ENCODE results near the gene PRICKLE1. TPM values are rescaled to one million over a fixed set of nuclear protein-coding genes. Genes with fewer than 3 reads are reported as not detected.

PRICKLE1 gene
- total and polyA plus RNA-seq, 10 of the 15 experiments (the other 5 are each of a cell fraction or from before 2014, with no cell fraction given): 0.47 to 2.8 (median 0.86) TPM

- TF ChIP-seq MTA3 (IDR thresholded peaks at IDR 0.05; ENCODE audit: borderline replicate concordance, low read length): no peak
These were observed 24.6 kb downstream of the PRICKLE1 start (continued) for GRCh38 chr12:42564996-42565395.

- in situ Hi-C loops (cut with MboI): no loop called here
- no peak overlapping the region for H3K4me3 ChIP-seq
- intact Hi-C loops (cut with micrococcal nuclease; ENCODE audit: unreplicated experiment): loop anchor here (10.0 kb wide), 1 partner anchor 1290 kb away; no protein-coding TSS in a partner anchor
- no peaks in the 10 kb centered on the region for H4K20me1 ChIP-seq (ENCODE audit: control insufficient read depth, insufficient read depth)
- no peak for DNase-seq (ENCODE audit: low read depth, low spot score)
- ChIA-PET RAD21 (ENCODE audit: unreplicated experiment) (no interaction called here), POLR2A (no interaction called here), SMC1A (ENCODE audit: uncharacterized antibody, unreplicated experiment) (interaction anchor here (1.0 kb wide), 1 partner anchor 80 kb away, joined by 4 read pairs; no protein-coding TSS in a partner anchor), CTCF (interaction anchor here (1.1 to 8.8 kb wide), 2 partner anchors 79 to 192 kb away, joined by 4 to 117 read pairs; no protein-coding TSS in a partner anchor)
- H3K36me3 ChIP-seq (ENCODE audit: control insufficient read depth in 2 of 2, insufficient read depth in 2 of 2, low read length in 1 of 2): no peaks in the 10 kb centered on the region
- no peak for TF ChIP-seq STAT3 (IDR thresholded peaks at IDR 0.05; ENCODE audit: low read depth, low read length)
- TF ChIP-seq TCF7 (IDR thresholded peaks at IDR 0.05; ENCODE audit: borderline replicate concordance): no peak
- no peak for TF ChIP-seq RFX5 (IDR thresholded peaks at IDR 0.05; ENCODE audit: low read depth, low read length)
- TF ChIP-seq SMARCA5 (IDR thresholded peaks at IDR 0.05): no peak
- TF ChIP-seq ZNF207 (IDR thresholded peaks at IDR 0.05; ENCODE audit: borderline replicate concordance): no peak
- TF ChIP-seq, protein P1, sequence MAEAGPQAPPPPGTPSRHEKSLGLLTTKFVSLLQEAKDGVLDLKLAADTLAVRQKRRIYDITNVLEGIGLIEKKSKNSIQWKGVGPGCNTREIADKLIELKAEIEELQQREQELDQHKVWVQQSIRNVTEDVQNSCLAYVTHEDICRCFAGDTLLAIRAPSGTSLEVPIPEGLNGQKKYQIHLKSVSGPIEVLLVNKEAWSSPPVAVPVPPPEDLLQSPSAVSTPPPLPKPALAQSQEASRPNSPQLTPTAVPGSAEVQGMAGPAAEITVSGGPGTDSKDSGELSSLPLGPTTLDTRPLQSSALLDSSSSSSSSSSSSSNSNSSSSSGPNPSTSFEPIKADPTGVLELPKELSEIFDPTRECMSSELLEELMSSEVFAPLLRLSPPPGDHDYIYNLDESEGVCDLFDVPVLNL (IDR thresholded peaks at IDR 0.05; ENCODE audit: low read depth, low read length): no peak
- TF ChIP-seq BCLAF1 (IDR thresholded peaks at IDR 0.05): no peak
- no peak for TF ChIP-seq POLR2AphosphoS2 (IDR thresholded peaks at IDR 0.05; ENCODE audit: low read depth, low read length)
- no peak for TF ChIP-seq FOXK2 (IDR thresholded peaks at IDR 0.05)
- no peak for TF ChIP-seq ZZZ3 (IDR thresholded peaks at IDR 0.05; ENCODE audit: control insufficient read depth, insufficient read length, low read depth)
- no peak for TF ChIP-seq MTA3 (IDR thresholded peaks at IDR 0.05; ENCODE audit: borderline replicate concordance, low read length)
- TF ChIP-seq, protein P2, sequence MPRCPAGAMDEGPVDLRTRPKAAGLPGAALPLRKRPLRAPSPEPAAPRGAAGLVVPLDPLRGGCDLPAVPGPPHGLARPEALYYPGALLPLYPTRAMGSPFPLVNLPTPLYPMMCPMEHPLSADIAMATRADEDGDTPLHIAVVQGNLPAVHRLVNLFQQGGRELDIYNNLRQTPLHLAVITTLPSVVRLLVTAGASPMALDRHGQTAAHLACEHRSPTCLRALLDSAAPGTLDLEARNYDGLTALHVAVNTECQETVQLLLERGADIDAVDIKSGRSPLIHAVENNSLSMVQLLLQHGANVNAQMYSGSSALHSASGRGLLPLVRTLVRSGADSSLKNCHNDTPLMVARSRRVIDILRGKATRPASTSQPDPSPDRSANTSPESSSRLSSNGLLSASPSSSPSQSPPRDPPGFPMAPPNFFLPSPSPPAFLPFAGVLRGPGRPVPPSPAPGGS (IDR thresholded peaks at IDR 0.05; ENCODE audit: borderline replicate concordance, insufficient read depth, low read depth, low read length, poor library complexity, severe bottlenecking): no peak
- TF ChIP-seq POLR2AphosphoS5 (IDR thresholded peaks at IDR 0.05; ENCODE audit: low read length): no peak
- no peak for TF ChIP-seq IKZF2 (IDR thresholded peaks at IDR 0.05)
- WGBS (ENCODE audit: insufficient coverage, insufficient replicate concordance, low lambda C conversion rate, missing lambda C conversion rate): 59% methylated on average over 3 of the region's 3 CpGs
- H3K27me3 ChIP-seq (replicated peaks in 1 of 2; ENCODE audit: control insufficient read depth in 2 of 2, insufficient read depth in 2 of 2, low read length in 1 of 2): no peaks in the 10 kb centered on the region
- BruUV-seq (replicated peaks): no TSS peak
- no peaks in the 10 kb centered on the region for H3K79me2 ChIP-seq (ENCODE audit: control insufficient read depth, insufficient read depth, low read length)
- no peak for FAIRE-seq
- H3K4me1 ChIP-seq (ENCODE audit: control insufficient read depth, insufficient read depth, low read length): no peaks in the 10 kb centered on the region
- H3K9ac ChIP-seq (ENCODE audit: control insufficient read depth, insufficient read depth, low read length): no peak overlapping the region
- ATAC-seq: no peak
- H3K4me2 ChIP-seq (ENCODE audit: control insufficient read depth, insufficient read depth): no peak overlapping the region
- no peak overlapping the region for H3K27ac ChIP-seq (ENCODE audit: control insufficient read depth, insufficient read depth)
- H3K9me3 ChIP-seq (replicated peaks; ENCODE audit: control insufficient read depth, insufficient read depth, low read length): no peaks in the 10 kb centered on the region
- no peak overlapping the region for H2AFZ ChIP-seq (ENCODE audit: control insufficient read depth, low read depth, low read length)
These were observed 25.0 kb downstream of the PRICKLE1 start for GRCh38 chr12:42564556-42564955.

Measured in GM12878 (cell line).